Endothelial cell of umbilical vein (primary cell): ENCODE results near the gene AMZ1. TPM values are rescaled to one million over a fixed set of nuclear protein-coding genes. Genes with fewer than 3 reads are reported as not detected.

Experiments
- BruUV-seq: library from RNA; stranded (reverse); fragments of 400-500 nt; replicated peaks from 2 replicates; lab custom pipeline; 2021; lab: Mats Ljungman, UMichigan
- CTCF ChIA-PET: fragments of 300-600, 350-600 bp; sonication (Branson Sonifier 250); formaldehyde crosslinking; loops from one replicate; lab custom pipeline; 2021; ENCODE audit warnings: antibody characterized with exemption, inconsistent platforms; lab: Charles Lee
- POLR2A ChIA-PET: fragments of 300-600, 350-600 bp; sonication (Branson Sonifier 250); formaldehyde crosslinking; loops from one replicate; lab custom pipeline; 2021; ENCODE audit warnings: antibody characterized with exemption, inconsistent platforms; lab: Charles Lee
- DNase-seq: peaks from one replicate; pipeline ENCODE4 v3.0.0-alpha.2; 2011; ENCODE audit warnings: low read depth, low spot score
- FAIRE-seq: peaks from 2 replicates; lab custom pipeline; 2011; peaks lifted over from hg19 to GRCh38; lab: Jason Lieb, UNC
- H2AFZ ChIP-seq: 2 replicates; pipeline ENCODE4 v1.6.0; 2012; ENCODE audit warnings: low read depth, low read length, control low read depth, inconsistent platforms
- H3K27ac ChIP-seq: 2 replicates; pipeline ENCODE4 v1.5.1; 2011; ENCODE audit warnings: low read depth, mild to moderate bottlenecking, control low read depth, low read length, moderate library complexity; ENCODE audit not compliant: insufficient read depth
- H3K27me3 ChIP-seq, 2 experiments: 2 replicates each; pipeline versions ENCODE4 v1.6.0 to v1.6.1; 2011; ENCODE audit warnings: low read length in 2 of 2, mixed read lengths in 1 of 2; ENCODE audit not compliant: control insufficient read depth in 2 of 2, insufficient read depth in 2 of 2
- H3K36me3 ChIP-seq, 2 experiments: 2 replicates in 1 of 2; 3 replicates in 1 of 2; pipeline ENCODE4 v1.5.1; 2011; ENCODE audit warnings: low read length in 2 of 2, mild to moderate bottlenecking in 1 of 2, moderate library complexity in 1 of 2; ENCODE audit not compliant: control insufficient read depth in 2 of 2, insufficient read depth in 2 of 2; ENCODE audit errors: extremely low read depth in 1 of 2
- H3K4me1 ChIP-seq: 3 replicates; pipeline ENCODE4 v1.5.1; 2011; ENCODE audit warnings: mild to moderate bottlenecking, low read length; ENCODE audit not compliant: control insufficient read depth, insufficient read depth; ENCODE audit errors: extremely low read depth
- H3K4me2 ChIP-seq: 2 replicates; pipeline ENCODE4 v1.6.1; 2011; ENCODE audit warnings: low read length, control low read depth, mixed read lengths; ENCODE audit not compliant: insufficient read depth
- H3K4me3 ChIP-seq, 3 experiments: fragments of 200-600 bp in 1 of 3; sonication (generic), shearing (Covaris generic) in 1 of 3; replicated peaks in 1 of 3; 2 replicates each; pipeline ENCODE4 v1.5.1; 2011 to 2016; ENCODE audit warnings: control low read depth in 3 of 3, low read length in 3 of 3, mild to moderate bottlenecking in 2 of 3, inconsistent platforms in 1 of 3, low read depth in 1 of 3, moderate library complexity in 1 of 3; ENCODE audit not compliant: insufficient read depth in 1 of 3
- H3K79me2 ChIP-seq: 2 replicates; pipeline ENCODE4 v1.6.0; 2012; ENCODE audit warnings: low read length, inconsistent platforms; ENCODE audit not compliant: control insufficient read depth, insufficient read depth
- H3K9ac ChIP-seq: replicated peaks from 2 replicates; pipeline ENCODE3; 2011; ENCODE audit warnings: low read length, control low read depth; ENCODE audit not compliant: insufficient read depth; ENCODE audit errors: extremely low read depth
- H3K9me1 ChIP-seq: replicated peaks from 3 replicates; pipeline ENCODE4 v1.6.0; 2011; ENCODE audit warnings: mild to moderate bottlenecking, low read length; ENCODE audit not compliant: control insufficient read depth, insufficient read depth; ENCODE audit errors: extremely low read depth
- H3K9me3 ChIP-seq: replicated peaks from 2 replicates; pipeline ENCODE4 v1.5.1; 2012; ENCODE audit warnings: low read length, inconsistent platforms; ENCODE audit not compliant: control insufficient read depth, insufficient read depth
- H4K20me1 ChIP-seq: replicated peaks from 2 replicates; pipeline ENCODE3; 2011; ENCODE audit warnings: mild to moderate bottlenecking, low read length; ENCODE audit not compliant: control insufficient read depth, insufficient read depth; ENCODE audit errors: extremely low read depth
- EZH2 ChIP-seq: IDR thresholded peaks from 2 replicates; pipeline ENCODE4 v1.6.1; 2012; ENCODE audit warnings: borderline replicate concordance, low read depth, mild to moderate bottlenecking, moderate library complexity, low read length, inconsistent platforms; ENCODE audit not compliant: severe bottlenecking
- FOS ChIP-seq: IDR thresholded peaks from 2 replicates; pipeline ENCODE4 v1.6.1; 2011; ENCODE audit warnings: mild to moderate bottlenecking, low read length, moderate library complexity, borderline replicate concordance; ENCODE audit not compliant: insufficient read depth
- GATA2 ChIP-seq: IDR thresholded peaks from 2 replicates; pipeline ENCODE4 v1.7.0; 2011; ENCODE audit warnings: low read depth, mild to moderate bottlenecking, moderate library complexity, mixed read lengths, low read length; ENCODE audit not compliant: insufficient read length, insufficient read depth
- JUN ChIP-seq: IDR thresholded peaks from 2 replicates; pipeline ENCODE4 v1.6.1; 2011; ENCODE audit warnings: borderline replicate concordance, low read depth; ENCODE audit not compliant: insufficient read length, insufficient read depth
- MYC ChIP-seq: IDR thresholded peaks from one replicate; pipeline ENCODE4 v1.6.1; 2011; ENCODE audit warnings: mild to moderate bottlenecking, low read depth, low read length
- POLR2A ChIP-seq: IDR thresholded peaks from 2 replicates; pipeline ENCODE4 v1.6.1; 2012; ENCODE audit warnings: low read depth, mild to moderate bottlenecking, control low read depth, low read length
- POLR2AphosphoS5 ChIP-seq: IDR thresholded peaks from 2 replicates; pipeline ENCODE4 v1.6.1; 2012; ENCODE audit warnings: low read depth, mild to moderate bottlenecking, control low read depth, low read length, moderate library complexity; ENCODE audit not compliant: insufficient read depth
- dilution Hi-C: fragments of 300-500 bp; cut with MboI; formaldehyde crosslinking; loops from one replicate; pipeline ENCODE4 v1.15.0; 2019; ENCODE audit warnings: low sequenced_read_pairs; ENCODE audit not compliant: extremely low pct_ligation_motif_present
- intact Hi-C: fragments of 100-400 bp; cut with micrococcal nuclease; formaldehyde crosslinking; loops from one replicate; pipeline ENCODE4 v1.10.0; 2022
- polyA plus RNA-seq, 4 experiments: library from polyadenylated mRNA; depleted of rRNA in 3 of 4; stranded (reverse) in 3 of 4; unstranded in 1 of 4; fragments of >200 nt; gene quantifications; 2 replicates each; pipeline versions ENCODE4 v1.2.1 to v1.2.3, GENCODE V29; 2011 to 2012; ENCODE audit warnings: missing spikeins in 1 of 4
- total RNA-seq: library from RNA; stranded (reverse); gene quantifications from 2 replicates; pipeline ENCODE4 v1.2.3, GENCODE V29; 2021
- TF ChIP-seq, protein P1 (sequence below), 2 donors: IDR thresholded peaks; 1 replicate in 1 of 2; 2 replicates in 1 of 2; pipeline ENCODE4 v1.5.1; 2011; ENCODE audit warnings: low read length in 2 of 2, mild to moderate bottlenecking in 2 of 2, moderate library complexity in 2 of 2, control low read depth in 1 of 2, inconsistent platforms in 1 of 2, low read depth in 1 of 2; ENCODE audit not compliant: insufficient read depth in 1 of 2; ENCODE audit errors: extremely low read depth in 1 of 2
- TF ChIP-seq, protein P2 (sequence below): IDR thresholded peaks from 2 replicates; pipeline ENCODE4 v1.6.1; 2011; ENCODE audit not compliant: insufficient read depth, insufficient read length

The AMZ1 gene
- total and polyA plus RNA-seq, 2 donors (not counting 3 experiments of a cell fraction or from before 2014, with no cell fraction given) = not detected

DNA sequence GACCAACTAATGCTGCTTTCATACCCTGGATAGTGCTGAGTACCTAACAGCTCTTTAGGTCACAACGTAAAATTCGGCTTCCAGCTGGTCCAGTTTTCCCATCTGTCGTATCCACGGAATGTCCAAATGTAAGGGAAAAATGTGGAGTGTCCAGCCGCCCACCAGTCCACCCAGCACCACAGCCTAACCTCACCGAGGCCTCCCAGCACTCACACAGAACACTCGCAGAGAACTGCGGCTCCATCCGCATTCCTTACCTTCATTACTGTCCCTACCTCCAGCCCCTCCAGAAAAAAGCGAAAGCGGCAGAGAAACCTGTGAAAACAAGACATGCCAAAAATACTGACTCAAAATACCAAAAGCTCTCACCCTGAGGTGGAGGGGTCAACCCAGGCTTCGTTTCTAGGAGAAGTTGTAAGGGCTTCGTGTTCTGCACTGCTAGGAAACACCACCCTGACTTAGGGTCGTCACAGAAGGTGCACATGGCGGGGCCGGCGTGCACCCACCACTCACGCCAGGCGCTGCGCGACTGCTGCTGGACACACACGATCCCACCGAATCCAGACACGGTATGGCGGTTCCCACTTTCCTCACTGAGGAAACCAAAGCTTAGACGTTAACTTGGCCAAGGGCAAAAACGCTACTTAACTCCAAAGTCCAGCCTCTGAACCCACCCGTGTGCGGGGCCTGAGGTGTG is 73.9 kb downstream of the AMZ1 start:
- dilution Hi-C loops = no loop called here
- ChIA-PET POLR2A (no interaction called here), CTCF (interaction anchor here (0.7 to 2.2 kb wide), 5 partner anchors 27 to 102 kb away, joined by 3 to 10 read pairs (median 6); no protein-coding TSS in a partner anchor)
- peaks cover 5% of the 10 kb centered on the region for H3K79me2 ChIP-seq
- FAIRE-seq (no peak), DNase-seq (no peak)
- intact Hi-C loops = no loop called here
- H3K27ac ChIP-seq = no peak overlapping the region
- no TSS peak for BruUV-seq
- no peak overlapping the region for H3K9ac ChIP-seq
- no peak for TF ChIP-seq EZH2
- TF ChIP-seq GATA2 = no peak
- TF ChIP-seq, protein P1, sequence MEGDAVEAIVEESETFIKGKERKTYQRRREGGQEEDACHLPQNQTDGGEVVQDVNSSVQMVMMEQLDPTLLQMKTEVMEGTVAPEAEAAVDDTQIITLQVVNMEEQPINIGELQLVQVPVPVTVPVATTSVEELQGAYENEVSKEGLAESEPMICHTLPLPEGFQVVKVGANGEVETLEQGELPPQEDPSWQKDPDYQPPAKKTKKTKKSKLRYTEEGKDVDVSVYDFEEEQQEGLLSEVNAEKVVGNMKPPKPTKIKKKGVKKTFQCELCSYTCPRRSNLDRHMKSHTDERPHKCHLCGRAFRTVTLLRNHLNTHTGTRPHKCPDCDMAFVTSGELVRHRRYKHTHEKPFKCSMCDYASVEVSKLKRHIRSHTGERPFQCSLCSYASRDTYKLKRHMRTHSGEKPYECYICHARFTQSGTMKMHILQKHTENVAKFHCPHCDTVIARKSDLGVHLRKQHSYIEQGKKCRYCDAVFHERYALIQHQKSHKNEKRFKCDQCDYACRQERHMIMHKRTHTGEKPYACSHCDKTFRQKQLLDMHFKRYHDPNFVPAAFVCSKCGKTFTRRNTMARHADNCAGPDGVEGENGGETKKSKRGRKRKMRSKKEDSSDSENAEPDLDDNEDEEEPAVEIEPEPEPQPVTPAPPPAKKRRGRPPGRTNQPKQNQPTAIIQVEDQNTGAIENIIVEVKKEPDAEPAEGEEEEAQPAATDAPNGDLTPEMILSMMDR (IDR thresholded peaks at IDR 0.05; ENCODE audit: extremely low read depth in 1 of 2, insufficient read depth in 1 of 2, low read depth in 1 of 2, low read length in 2 of 2) = no peak
- TF ChIP-seq, protein P2, sequence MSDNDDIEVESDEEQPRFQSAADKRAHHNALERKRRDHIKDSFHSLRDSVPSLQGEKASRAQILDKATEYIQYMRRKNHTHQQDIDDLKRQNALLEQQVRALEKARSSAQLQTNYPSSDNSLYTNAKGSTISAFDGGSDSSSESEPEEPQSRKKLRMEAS = no peak
- no peak for TF ChIP-seq JUN
- TF ChIP-seq MYC = no peak
- no peak for TF ChIP-seq POLR2A
- no peak for TF ChIP-seq FOS
- no peak for TF ChIP-seq POLR2AphosphoS5
- no peaks in the 10 kb centered on the region for H3K9me1 ChIP-seq
- H3K4me1 ChIP-seq = peaks cover 28% of the 10 kb centered on the region
- H3K36me3 ChIP-seq = no peaks in the 10 kb centered on the region
- H3K27me3 ChIP-seq = no peaks in the 10 kb centered on the region
- no peaks in the 10 kb centered on the region for H3K9me3 ChIP-seq
- no peaks in the 10 kb centered on the region for H4K20me1 ChIP-seq
- no peak overlapping the region for H3K4me2 ChIP-seq
- H2AFZ ChIP-seq = no peak overlapping the region
- H3K4me3 ChIP-seq = no peak overlapping the region
